GM19324 (cell line): ENCODE measurements around the gene SPEM2.

Experiments
- ATAC-seq: cut with Tn5 transposase; IDR thresholded peaks from one replicate; pipeline ENCODE4 v1.9.1; 2021; ENCODE audit warnings: mild to moderate bottlenecking, moderate library complexity; ENCODE audit not compliant: unreplicated experiment, low FRiP score

The SPEM2 gene

GRCh38 chr17:7440113-7440833 is 14.9 kb downstream of the SPEM2 start:
- ATAC-seq: no peak

- no peak for ATAC-seq
These were observed 15.4 kb downstream of the SPEM2 start for GRCh38 chr17:7440834-7441195.

- no peak for ATAC-seq
These were observed 15.8 kb downstream of the SPEM2 start for GRCh38 chr17:7441266-7441665.

GRCh38 chr17:7442142-7442541 is 16.7 kb downstream of the SPEM2 start:
- no peak for ATAC-seq

GRCh38 chr17:7443499-7444485 is 18.4 kb downstream of the SPEM2 start:
- no peak for ATAC-seq

GRCh38 chr17:7444682-7445618 is 19.5 kb downstream of the SPEM2 start, which contains the start of gene CHRNB1:
TSS of gene CHRNB1 (plus strand) at chr17:7445061. CDS start at chr17:7445128, 67 bp downstream.
- ATAC-seq: no peak

- no peak for ATAC-seq
These were observed 20.2 kb downstream of the SPEM2 start for GRCh38 chr17:7445619-7445968.

GRCh38 chr17:7448461-7448860 is 23.0 kb downstream of the SPEM2 start:
- no peak for ATAC-seq

- no peak for ATAC-seq
These were observed 34.6 kb downstream of the SPEM2 start for GRCh38 chr17:7459961-7460545.

GRCh38 chr17:7460850-7461660 is 35.6 kb downstream of the SPEM2 start:
- ATAC-seq: no peak

- no peak for ATAC-seq
These were observed 37.3 kb downstream of the SPEM2 start for GRCh38 chr17:7462474-7463371.

GRCh38 chr17:7463372-7463846 is 38.0 kb downstream of the SPEM2 start:
- ATAC-seq: no peak

GRCh38 chr17:7464081-7464480 is 38.7 kb downstream of the SPEM2 start:
- ATAC-seq: no peak

- ATAC-seq: no peak
These were observed 40.3 kb downstream of the SPEM2 start for GRCh38 chr17:7465597-7466275.

GRCh38 chr17:7466318-7466638 is 40.9 kb downstream of the SPEM2 start:
- ATAC-seq: no peak

GRCh38 chr17:7466639-7467341 is 41.4 kb downstream of the SPEM2 start:
- ATAC-seq: no peak

GRCh38 chr17:7467498-7467897 is 42.1 kb downstream of the SPEM2 start:
- no peak for ATAC-seq
